ENCODE results near the gene TMEM269.

Gene TMEM269

GRCh38 chr1:42844592-42845140, 59.9 kb downstream of the TMEM269 start:
- DNase-seq (ENCODE audit: low read depth) = peak; percentile 12
- H3K4me3 ChIP-seq (ENCODE audit: low read depth, low read length) = no peak overlapping the region
- TF ChIP-seq POLR2A (IDR thresholded peaks at IDR 0.05; ENCODE audit: extremely low read depth, insufficient read length) = no peak
- TF ChIP-seq, protein P1, sequence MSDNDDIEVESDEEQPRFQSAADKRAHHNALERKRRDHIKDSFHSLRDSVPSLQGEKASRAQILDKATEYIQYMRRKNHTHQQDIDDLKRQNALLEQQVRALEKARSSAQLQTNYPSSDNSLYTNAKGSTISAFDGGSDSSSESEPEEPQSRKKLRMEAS (IDR thresholded peaks at IDR 0.05; ENCODE audit: low read depth, low read length) = no peak
- TF ChIP-seq, protein P2, sequence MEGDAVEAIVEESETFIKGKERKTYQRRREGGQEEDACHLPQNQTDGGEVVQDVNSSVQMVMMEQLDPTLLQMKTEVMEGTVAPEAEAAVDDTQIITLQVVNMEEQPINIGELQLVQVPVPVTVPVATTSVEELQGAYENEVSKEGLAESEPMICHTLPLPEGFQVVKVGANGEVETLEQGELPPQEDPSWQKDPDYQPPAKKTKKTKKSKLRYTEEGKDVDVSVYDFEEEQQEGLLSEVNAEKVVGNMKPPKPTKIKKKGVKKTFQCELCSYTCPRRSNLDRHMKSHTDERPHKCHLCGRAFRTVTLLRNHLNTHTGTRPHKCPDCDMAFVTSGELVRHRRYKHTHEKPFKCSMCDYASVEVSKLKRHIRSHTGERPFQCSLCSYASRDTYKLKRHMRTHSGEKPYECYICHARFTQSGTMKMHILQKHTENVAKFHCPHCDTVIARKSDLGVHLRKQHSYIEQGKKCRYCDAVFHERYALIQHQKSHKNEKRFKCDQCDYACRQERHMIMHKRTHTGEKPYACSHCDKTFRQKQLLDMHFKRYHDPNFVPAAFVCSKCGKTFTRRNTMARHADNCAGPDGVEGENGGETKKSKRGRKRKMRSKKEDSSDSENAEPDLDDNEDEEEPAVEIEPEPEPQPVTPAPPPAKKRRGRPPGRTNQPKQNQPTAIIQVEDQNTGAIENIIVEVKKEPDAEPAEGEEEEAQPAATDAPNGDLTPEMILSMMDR (IDR thresholded peaks at IDR 0.05; ENCODE audit: low read depth, low read length) = no peak
- TF ChIP-seq MYC (IDR thresholded peaks at IDR 0.05; ENCODE audit: low read depth, low read length) = no peak

GRCh38 chr1:42845193-42845592, 60.4 kb downstream of the TMEM269 start:
- H3K4me3 ChIP-seq (ENCODE audit: low read depth, low read length) = peak overlapping the region; percentile 87
- no peak for DNase-seq (ENCODE audit: low read depth)
- TF ChIP-seq, protein P2 (IDR thresholded peaks at IDR 0.05; ENCODE audit: low read depth, low read length) = no peak
- TF ChIP-seq POLR2A (IDR thresholded peaks at IDR 0.05; ENCODE audit: extremely low read depth, insufficient read length) = no peak
- TF ChIP-seq, protein P1 (IDR thresholded peaks at IDR 0.05; ENCODE audit: low read depth, low read length) = no peak
- no peak for TF ChIP-seq MYC (IDR thresholded peaks at IDR 0.05; ENCODE audit: low read depth, low read length)

DNA sequence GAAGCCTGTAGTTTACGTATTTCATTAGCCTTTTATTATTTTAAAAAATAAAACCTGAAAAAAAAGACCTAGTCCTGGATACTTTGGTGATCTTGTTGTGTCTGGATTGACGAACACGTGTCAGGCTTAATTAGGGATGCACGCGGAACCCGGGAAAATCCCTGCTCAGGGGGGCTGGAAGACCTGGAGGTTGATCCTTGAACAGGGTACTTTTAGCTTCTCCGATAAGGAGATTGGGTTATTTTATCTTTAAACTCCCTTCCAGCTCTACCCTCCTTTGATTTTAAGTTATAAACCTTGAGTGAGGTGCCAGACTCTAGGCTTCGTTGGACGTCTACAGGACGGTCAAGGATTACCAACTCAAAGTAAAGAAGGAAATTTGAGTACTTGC, 61.1 kb downstream of the TMEM269 start:
- no peak for DNase-seq (ENCODE audit: low read depth)
- TF ChIP-seq, protein P1 (IDR thresholded peaks at IDR 0.05; ENCODE audit: low read depth, low read length) = no peak

GRCh38 chr1:42846257-42847110, 61.7 kb downstream of the TMEM269 start, which contains the start of gene ZNF691:
TSS of gene ZNF691 (plus strand) at chr1:42846613. CDS start at chr1:42849659, 3,046 bp downstream.
- peak; percentile 97 for DNase-seq (ENCODE audit: low read depth)
- H3K4me3 ChIP-seq (ENCODE audit: low read depth, low read length) = peak within 1 kb of the TSS; percentile 87
- TF ChIP-seq, protein P2 (IDR thresholded peaks at IDR 0.05; ENCODE audit: low read depth, low read length) = peak; percentile 9
- TF ChIP-seq POLR2A (IDR thresholded peaks at IDR 0.05; ENCODE audit: extremely low read depth, insufficient read length) = peak; percentile 68
- TF ChIP-seq, protein P1 (IDR thresholded peaks at IDR 0.05; ENCODE audit: low read depth, low read length) = no peak; the same call in 1 of the 2 replicates
- TF ChIP-seq MYC (IDR thresholded peaks at IDR 0.05; ENCODE audit: low read depth, low read length) = peak; percentile 59

More for the DNA sequence above, 61.1 kb downstream of the TMEM269 start:
- peak overlapping the region; percentile 87 for H3K4me3 ChIP-seq (ENCODE audit: low read depth, low read length)

- TF ChIP-seq, protein P1 (IDR thresholded peaks at IDR 0.05; ENCODE audit: low read depth, low read length) = no peak
- TF ChIP-seq, protein P2 (IDR thresholded peaks at IDR 0.05; ENCODE audit: low read depth, low read length) = no peak
- no peak for TF ChIP-seq POLR2A (IDR thresholded peaks at IDR 0.05; ENCODE audit: extremely low read depth, insufficient read length)
- TF ChIP-seq MYC (IDR thresholded peaks at IDR 0.05; ENCODE audit: low read depth, low read length) = no peak
- H3K4me3 ChIP-seq (ENCODE audit: low read depth, low read length) = peak overlapping the region; percentile 87
- DNase-seq (ENCODE audit: low read depth) = no peak
Measured at GRCh38 chr1:42847111-42847595, 62.4 kb downstream of the TMEM269 start.

Data from NB4 (cell line).